ENCODE results near the gene FAAP20. TPM values are rescaled to one million over a fixed set of nuclear protein-coding genes. Genes with fewer than 3 reads are reported as not detected.

FAAP20 gene
- total and polyA plus RNA-seq, 7 donors: 28.4 to 58.0 (median 45.3) TPM

DNA sequence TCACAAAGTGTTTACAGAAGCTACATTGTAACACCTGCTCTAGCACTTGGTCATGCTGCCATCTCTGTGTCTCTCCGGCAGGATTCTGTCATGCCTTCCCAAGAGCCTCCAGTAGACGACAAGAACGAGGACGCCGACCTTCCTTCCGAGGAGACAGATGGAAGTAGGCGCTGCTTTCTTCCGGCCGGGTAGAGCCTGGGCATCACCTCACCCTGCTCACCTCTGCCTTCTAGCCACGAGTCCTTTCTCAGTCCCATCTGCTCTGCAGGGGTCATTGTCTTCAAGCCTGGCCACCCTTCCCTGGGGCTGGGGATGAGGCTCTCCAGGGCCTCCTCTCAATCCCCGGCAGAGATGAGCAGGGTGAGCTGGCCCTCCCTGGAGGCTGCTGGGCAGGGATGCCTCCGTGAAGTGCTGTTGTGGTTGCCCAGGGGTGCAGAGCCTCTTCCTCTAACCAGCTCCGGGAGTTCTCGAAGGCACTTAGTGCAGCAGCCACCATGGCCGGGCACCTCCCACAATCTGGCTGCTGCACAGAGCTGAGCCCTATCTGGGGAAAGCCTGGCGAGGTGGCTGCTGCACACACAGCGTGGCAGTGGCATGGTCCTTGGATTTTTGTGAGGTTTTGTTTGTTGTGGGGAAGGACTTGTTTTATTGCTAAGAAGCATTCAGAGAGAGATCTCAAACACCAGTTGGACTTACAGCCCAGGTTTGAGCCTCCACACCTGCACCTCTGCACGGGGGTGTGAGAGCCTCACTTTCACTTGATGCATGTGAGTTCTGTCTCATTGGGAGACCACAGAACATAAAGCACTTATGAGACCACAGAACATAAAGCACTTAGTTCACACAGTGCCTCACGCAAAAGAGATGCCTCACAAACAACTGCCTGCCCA, 48.4 kb downstream of the FAAP20 start:
- WGBS, 2 donors: 85 to 93% methylated on average over 19 of the region's 19 CpGs
- no peak for DNase-seq
- H3K4me3 ChIP-seq: no peak overlapping the region
- TF ChIP-seq, protein P1, sequence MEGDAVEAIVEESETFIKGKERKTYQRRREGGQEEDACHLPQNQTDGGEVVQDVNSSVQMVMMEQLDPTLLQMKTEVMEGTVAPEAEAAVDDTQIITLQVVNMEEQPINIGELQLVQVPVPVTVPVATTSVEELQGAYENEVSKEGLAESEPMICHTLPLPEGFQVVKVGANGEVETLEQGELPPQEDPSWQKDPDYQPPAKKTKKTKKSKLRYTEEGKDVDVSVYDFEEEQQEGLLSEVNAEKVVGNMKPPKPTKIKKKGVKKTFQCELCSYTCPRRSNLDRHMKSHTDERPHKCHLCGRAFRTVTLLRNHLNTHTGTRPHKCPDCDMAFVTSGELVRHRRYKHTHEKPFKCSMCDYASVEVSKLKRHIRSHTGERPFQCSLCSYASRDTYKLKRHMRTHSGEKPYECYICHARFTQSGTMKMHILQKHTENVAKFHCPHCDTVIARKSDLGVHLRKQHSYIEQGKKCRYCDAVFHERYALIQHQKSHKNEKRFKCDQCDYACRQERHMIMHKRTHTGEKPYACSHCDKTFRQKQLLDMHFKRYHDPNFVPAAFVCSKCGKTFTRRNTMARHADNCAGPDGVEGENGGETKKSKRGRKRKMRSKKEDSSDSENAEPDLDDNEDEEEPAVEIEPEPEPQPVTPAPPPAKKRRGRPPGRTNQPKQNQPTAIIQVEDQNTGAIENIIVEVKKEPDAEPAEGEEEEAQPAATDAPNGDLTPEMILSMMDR (IDR thresholded peaks at IDR 0.05): no peak
- no peak for TF ChIP-seq POLR2A (IDR thresholded peaks at IDR 0.05)
- no peak for TF ChIP-seq POLR2AphosphoS5 (IDR thresholded peaks at IDR 0.05)
- no peak for TF ChIP-seq EP300 (IDR thresholded peaks at IDR 0.05)
- intact Hi-C loops (cut with DNase I): no loop called here
- no peaks in the 10 kb centered on the region for H3K27me3 ChIP-seq
- H3K9me3 ChIP-seq: no peaks in the 10 kb centered on the region
- no peaks in the 10 kb centered on the region for H3K4me1 ChIP-seq
- no peak overlapping the region for H3K27ac ChIP-seq
- no peaks in the 10 kb centered on the region for H3K36me3 ChIP-seq

DNA sequence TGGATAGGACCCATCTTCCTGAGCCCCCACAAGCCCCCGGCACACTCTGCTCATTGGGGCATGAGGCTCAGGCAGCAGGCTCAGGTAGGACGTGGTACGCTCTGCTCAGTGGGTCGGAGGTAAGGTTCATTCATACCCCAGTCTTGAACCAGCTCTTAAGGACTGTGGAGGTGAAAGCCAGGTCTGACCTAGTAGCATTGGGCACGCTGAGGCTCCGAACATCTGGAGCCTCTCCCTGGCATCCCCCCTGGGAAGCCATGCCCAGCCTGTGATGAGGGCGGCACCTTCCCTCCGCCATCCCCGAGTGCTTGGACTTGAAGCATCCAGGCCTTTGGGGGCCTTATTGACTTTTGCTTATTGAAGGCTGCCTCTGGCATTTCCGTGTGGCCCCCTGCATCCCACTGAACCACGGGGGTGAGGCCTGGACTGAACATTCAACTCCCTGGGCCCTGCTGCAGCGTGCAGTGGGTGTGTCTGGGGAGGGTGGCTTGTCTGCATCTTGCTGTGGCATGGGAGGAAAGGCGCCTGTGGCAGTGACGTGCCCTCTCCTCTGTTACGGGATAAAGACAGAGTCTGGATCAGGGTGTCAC, 50.0 kb downstream of the FAAP20 start:
- no peaks in the 10 kb centered on the region for H3K9me3 ChIP-seq
- H3K36me3 ChIP-seq: no peaks in the 10 kb centered on the region
- no peaks in the 10 kb centered on the region for H3K27me3 ChIP-seq
- no peaks in the 10 kb centered on the region for H3K4me1 ChIP-seq
- no peak for DNase-seq
- H3K27ac ChIP-seq: no peak overlapping the region
- 92 to 96% methylated on average over 15 of the region's 15 CpGs for WGBS, 2 donors
- TF ChIP-seq POLR2A (IDR thresholded peaks at IDR 0.05) (no peak), POLR2AphosphoS5 (IDR thresholded peaks at IDR 0.05) (no peak), EP300 (IDR thresholded peaks at IDR 0.05) (no peak)
- TF ChIP-seq, protein P1 (IDR thresholded peaks at IDR 0.05): no peak
- intact Hi-C loops (cut with DNase I): no loop called here
- H3K4me3 ChIP-seq: no peak overlapping the region

DNA sequence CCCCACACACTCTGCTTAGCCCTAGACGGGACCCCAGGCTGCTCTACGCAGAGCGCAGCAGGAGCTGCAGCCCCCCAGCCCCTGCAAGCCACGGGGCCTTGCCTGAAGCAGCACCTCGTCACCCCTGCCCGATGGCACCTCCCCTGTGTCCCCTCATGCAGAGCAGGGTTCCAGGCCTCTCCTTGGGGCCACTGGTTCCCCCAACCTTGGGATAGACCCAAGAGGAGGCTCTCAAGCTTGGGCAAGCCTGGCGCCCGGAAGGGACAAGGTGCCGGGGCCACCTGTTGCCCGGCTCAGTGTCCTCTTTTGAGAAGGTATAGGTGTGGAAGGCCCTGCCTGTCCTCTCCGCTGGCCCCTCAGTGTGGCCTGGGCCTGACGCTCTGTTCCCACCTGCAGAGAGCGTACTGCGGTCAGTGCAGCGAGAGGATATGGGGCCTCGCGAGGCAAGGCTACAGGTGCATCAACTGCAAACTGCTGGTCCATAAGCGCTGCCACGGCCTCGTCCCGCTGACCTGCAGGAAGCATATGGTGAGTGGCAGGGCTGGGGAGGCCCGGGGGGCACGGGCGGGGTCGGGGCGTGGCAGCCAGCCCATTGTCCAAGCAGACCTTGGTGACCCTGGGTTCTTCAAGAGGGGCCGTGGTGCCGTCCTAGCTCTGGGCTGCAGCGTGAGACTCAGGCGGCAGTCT, 50.6 kb downstream of the FAAP20 start:
- TF ChIP-seq, protein P1 (IDR thresholded peaks at IDR 0.05): no peak
- no peak for TF ChIP-seq POLR2AphosphoS5 (IDR thresholded peaks at IDR 0.05)
- no peak for TF ChIP-seq EP300 (IDR thresholded peaks at IDR 0.05)
- no peak for TF ChIP-seq POLR2A (IDR thresholded peaks at IDR 0.05)
- no peaks in the 10 kb centered on the region for H3K4me1 ChIP-seq
- no peak overlapping the region for H3K4me3 ChIP-seq
- no peaks in the 10 kb centered on the region for H3K27me3 ChIP-seq
- H3K27ac ChIP-seq: no peak overlapping the region
- no peaks in the 10 kb centered on the region for H3K36me3 ChIP-seq
- no peak for DNase-seq
- WGBS, 2 donors: 91 to 94% methylated on average over 30 of the region's 30 CpGs
- intact Hi-C loops (cut with DNase I): no loop called here
- no peaks in the 10 kb centered on the region for H3K9me3 ChIP-seq

DNA sequence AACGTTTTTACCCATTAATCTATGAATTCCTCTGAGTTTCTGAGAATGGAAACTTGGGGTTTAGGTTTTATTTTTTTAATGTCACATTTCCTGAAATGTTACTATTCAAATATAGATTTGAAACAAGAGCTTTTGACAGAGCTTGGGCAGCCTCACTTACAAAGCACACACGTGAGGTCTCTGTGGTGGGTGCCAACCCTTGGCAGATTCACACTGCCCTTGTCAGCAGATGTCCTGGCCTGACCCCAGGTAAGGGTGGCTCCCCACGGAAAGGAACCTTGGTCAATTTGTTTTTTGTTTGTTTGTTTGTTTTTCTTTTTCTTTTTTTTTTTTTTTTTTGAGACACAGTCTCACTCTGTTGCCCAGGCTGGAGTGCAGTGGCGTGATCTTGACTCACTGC, 53.5 kb downstream of the FAAP20 start:
- intact Hi-C loops (cut with DNase I): no loop called here
- 82 to 85% methylated on average over 4 of the region's 4 CpGs for WGBS, 2 donors
- no peaks in the 10 kb centered on the region for H3K27me3 ChIP-seq
- peaks cover 0 to under 1% (median under 1%) of the 10 kb centered on the region in 4 donors for H3K4me1 ChIP-seq
- TF ChIP-seq EP300 (IDR thresholded peaks at IDR 0.05): no peak
- TF ChIP-seq POLR2AphosphoS5 (IDR thresholded peaks at IDR 0.05): no peak
- TF ChIP-seq, protein P1 (IDR thresholded peaks at IDR 0.05): no peak
- TF ChIP-seq POLR2A (IDR thresholded peaks at IDR 0.05): no peak
- H3K9me3 ChIP-seq: no peaks in the 10 kb centered on the region
- H3K36me3 ChIP-seq: no peaks in the 10 kb centered on the region
- H3K4me3 ChIP-seq: no peak overlapping the region
- no peak for DNase-seq
- no peak overlapping the region for H3K27ac ChIP-seq

Other genes starting within 250 kb of the FAAP20 start
- gene CFAP74, start 191.0 kb downstream of the FAAP20 start, total RNA-seq: under 1 TPM in 1 of 4 donors, not detected in 3; 0.27 TPM
- under 1 TPM in 1 of 3 donors, not detected in 2; 0.03 TPM for gene CFAP74, start 191.0 kb downstream of the FAAP20 start, polyA plus RNA-seq
- gene GABRD, start 175.4 kb downstream of the FAAP20 start, total RNA-seq: not detected
- gene GABRD, start 175.4 kb downstream of the FAAP20 start, polyA plus RNA-seq: under 1 TPM in 1 of 3 donors, not detected in 2; 0.51 TPM
- gene PRKCZ, start 144.4 kb downstream of the FAAP20 start, total RNA-seq: 1 to 10 TPM; 1.4 to 4.8 (median 3.7) TPM
- 10 to 100 TPM; 37.7 to 52.9 (median 37.8) TPM for gene PRKCZ, start 144.4 kb downstream of the FAAP20 start, polyA plus RNA-seq
- 10 to 100 TPM; 18.9 to 50.4 (median 26.9) TPM for gene SKI, start 33.5 kb upstream of the FAAP20 start, total RNA-seq
- 10 to 100 TPM in 1 of 3 donors, 1 to 10 TPM in 2; 5.8 to 20.0 (median 6.6) TPM for gene SKI, start 33.5 kb upstream of the FAAP20 start, polyA plus RNA-seq
- 1 to 10 TPM; 6.2 to 9.1 (median 6.7) TPM for gene MORN1, start 196.8 kb upstream of the FAAP20 start, total RNA-seq
- 1 to 10 TPM; 2.4 to 9.1 (median 2.5) TPM for gene MORN1, start 196.8 kb upstream of the FAAP20 start, polyA plus RNA-seq
- gene RER1, start 197.1 kb upstream of the FAAP20 start, total RNA-seq: 10 to 100 TPM; 49.0 to 56.2 (median 50.7) TPM
- gene RER1, start 197.1 kb upstream of the FAAP20 start, polyA plus RNA-seq: 100 to 1,000 TPM in 1 of 3 donors, 10 to 100 TPM in 2; 40.8 to 113 (median 52.2) TPM
- 10 to 100 TPM; 12.8 to 17.0 (median 15.0) TPM for gene PEX10, start 217.8 kb upstream of the FAAP20 start, total RNA-seq
- 10 to 100 TPM in 2 of 3 donors, 1 to 10 TPM in 1; 9.9 to 21.9 (median 12.6) TPM for gene PEX10, start 217.8 kb upstream of the FAAP20 start, polyA plus RNA-seq

All from sigmoid colon (tissue), 7 donors.